PC-9 (cell line): ENCODE data around the gene FOXF1.

Source experiments
- EZH2 ChIP-seq: fragments of 200-600 bp; sonication (generic); IDR thresholded peaks from 2 replicates; pipeline ENCODE4 v1.8.0; 2017; ENCODE audit warnings: antibody characterized with exemption, low read depth
- TF ChIP-seq, protein P1 (sequence below): fragments of 200-600 bp; sonication (generic); conservative IDR thresholded peaks from 2 replicates; pipeline ENCODE4 v1.6.1; 2017; ENCODE audit warnings: mixed run types, antibody characterized with exemption, mild to moderate bottlenecking, moderate library complexity

DNA sequence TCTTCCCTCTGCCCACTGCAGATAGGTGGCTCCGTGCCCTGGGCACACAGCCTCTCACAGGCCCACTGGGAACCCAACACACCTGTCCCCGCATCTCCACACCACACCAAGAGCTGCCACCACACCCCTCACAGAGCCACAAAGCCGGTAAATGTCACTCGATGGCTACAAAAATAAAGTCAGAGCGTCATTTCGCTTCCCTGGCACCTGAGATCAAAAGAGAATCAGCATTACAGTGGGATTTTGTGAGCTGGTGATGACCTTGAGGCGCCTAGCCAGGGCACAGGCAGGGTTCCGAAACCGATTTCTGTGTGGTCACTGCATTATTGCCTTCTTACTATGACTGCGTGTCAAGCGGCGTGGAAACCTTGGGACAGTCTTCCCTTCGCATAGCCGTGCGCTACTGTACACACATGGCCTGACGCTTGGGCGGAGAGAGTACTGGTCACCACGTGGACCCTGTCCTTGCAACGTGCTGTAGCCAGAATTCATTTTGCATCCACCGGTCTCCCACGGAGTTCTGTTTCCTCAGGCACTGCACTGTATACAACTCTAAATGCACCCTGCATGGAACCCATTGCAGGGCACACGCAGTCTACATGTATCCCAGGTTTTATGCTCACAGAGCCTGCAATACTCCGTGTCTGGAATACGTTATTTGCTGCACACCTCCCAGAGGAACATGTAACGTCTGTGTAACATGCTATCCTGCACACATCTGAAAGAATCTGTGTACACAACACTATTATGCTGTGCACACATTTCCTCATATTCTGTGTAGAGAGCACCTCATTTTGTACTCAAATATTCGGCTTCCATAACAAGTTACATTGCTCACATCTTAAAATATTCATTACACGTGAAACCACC is 5.8 kb upstream of the FOXF1 start:
- TF ChIP-seq, protein P1, sequence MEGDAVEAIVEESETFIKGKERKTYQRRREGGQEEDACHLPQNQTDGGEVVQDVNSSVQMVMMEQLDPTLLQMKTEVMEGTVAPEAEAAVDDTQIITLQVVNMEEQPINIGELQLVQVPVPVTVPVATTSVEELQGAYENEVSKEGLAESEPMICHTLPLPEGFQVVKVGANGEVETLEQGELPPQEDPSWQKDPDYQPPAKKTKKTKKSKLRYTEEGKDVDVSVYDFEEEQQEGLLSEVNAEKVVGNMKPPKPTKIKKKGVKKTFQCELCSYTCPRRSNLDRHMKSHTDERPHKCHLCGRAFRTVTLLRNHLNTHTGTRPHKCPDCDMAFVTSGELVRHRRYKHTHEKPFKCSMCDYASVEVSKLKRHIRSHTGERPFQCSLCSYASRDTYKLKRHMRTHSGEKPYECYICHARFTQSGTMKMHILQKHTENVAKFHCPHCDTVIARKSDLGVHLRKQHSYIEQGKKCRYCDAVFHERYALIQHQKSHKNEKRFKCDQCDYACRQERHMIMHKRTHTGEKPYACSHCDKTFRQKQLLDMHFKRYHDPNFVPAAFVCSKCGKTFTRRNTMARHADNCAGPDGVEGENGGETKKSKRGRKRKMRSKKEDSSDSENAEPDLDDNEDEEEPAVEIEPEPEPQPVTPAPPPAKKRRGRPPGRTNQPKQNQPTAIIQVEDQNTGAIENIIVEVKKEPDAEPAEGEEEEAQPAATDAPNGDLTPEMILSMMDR: no peak
- TF ChIP-seq EZH2: no peak
